T-helper 1 cell treated with Interleukin-12 subunit alpha and Interleukin-12 subunit beta and Interleukin-4 antibody, amounts not matched to agents 30 μg/mL and 1 μg/mL, for 36 hours (primary cell): ENCODE data around the gene CEACAM4.
"Not testable (repeated sequence)": the region's sequence is repeated elsewhere in the genome, so short reads cannot be mapped to it uniquely, and the experiment has no call there.

ENCODE experiments used
- H3K27ac Mint-ChIP-seq: one replicate; pipeline ENCODE4 v1.8.0; 2021; ENCODE audit warnings: mild to moderate bottlenecking, mixed read lengths
- H3K27me3 Mint-ChIP-seq: one replicate; pipeline ENCODE4 v1.8.0; 2021; ENCODE audit warnings: low read depth, mixed read lengths
- H3K36me3 Mint-ChIP-seq: one replicate; pipeline ENCODE4 v1.8.0; 2021; ENCODE audit warnings: low read depth, mixed read lengths
- H3K4me1 Mint-ChIP-seq: one replicate; pipeline ENCODE4 v1.8.0; 2021; ENCODE audit warnings: low read depth, mixed read lengths
- H3K4me3 Mint-ChIP-seq: one replicate; pipeline ENCODE4 v1.8.0; 2021; ENCODE audit warnings: mild to moderate bottlenecking, moderate library complexity, mixed read lengths
- H3K9me3 Mint-ChIP-seq: one replicate; pipeline ENCODE4 v1.8.0; 2021; ENCODE audit warnings: mixed read lengths

CEACAM4 gene

GRCh38 chr19:41584260-41584810, 42.5 kb downstream of the CEACAM4 start:
- no peak overlapping the region for H3K4me3 Mint-ChIP-seq
- no peaks in the 10 kb centered on the region for H3K4me1 Mint-ChIP-seq
- H3K9me3 Mint-ChIP-seq: peaks cover 37% of the 10 kb centered on the region
- peaks cover 57% of the 10 kb centered on the region for H3K36me3 Mint-ChIP-seq
- H3K27me3 Mint-ChIP-seq: no peaks in the 10 kb centered on the region
- no peak overlapping the region for H3K27ac Mint-ChIP-seq

DNA sequence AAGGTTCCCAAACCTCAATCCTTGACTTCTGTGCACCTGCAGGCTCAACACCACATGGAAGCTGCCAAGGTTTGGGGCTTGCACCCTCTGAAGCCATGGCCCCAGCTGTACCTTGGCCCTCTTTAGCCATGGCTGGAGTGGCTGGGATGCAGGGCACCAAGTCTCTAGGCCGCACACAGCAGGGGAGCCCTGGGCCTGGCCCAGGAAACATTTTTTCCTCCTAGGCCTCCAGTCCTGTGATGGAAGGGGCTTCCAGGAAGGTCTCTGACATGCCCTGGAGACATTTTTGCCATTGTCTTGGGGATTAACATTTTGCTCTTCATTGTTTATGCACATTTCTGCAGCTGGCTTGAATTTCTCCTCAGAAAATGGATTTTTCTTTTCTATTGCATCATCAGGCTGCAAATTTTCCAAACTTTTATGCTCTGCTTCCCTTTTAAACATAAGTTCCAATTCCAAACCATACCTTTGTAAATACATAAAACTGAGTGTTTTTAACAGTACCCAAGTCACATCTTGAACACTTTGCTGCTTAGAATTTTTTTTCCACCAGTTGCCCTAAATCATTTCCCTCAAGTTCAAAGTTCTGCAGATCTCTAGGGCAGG, 44.2 kb downstream of the CEACAM4 start:
- H3K4me3 Mint-ChIP-seq, H3K27ac Mint-ChIP-seq, H3K4me1 Mint-ChIP-seq, H3K27me3 Mint-ChIP-seq: not testable (repeated sequence)
- Mint-ChIP-seq H3K9me3 (peaks cover 37% of the 10 kb centered on the region), H3K36me3 (peaks cover 66% of the 10 kb centered on the region)

DNA sequence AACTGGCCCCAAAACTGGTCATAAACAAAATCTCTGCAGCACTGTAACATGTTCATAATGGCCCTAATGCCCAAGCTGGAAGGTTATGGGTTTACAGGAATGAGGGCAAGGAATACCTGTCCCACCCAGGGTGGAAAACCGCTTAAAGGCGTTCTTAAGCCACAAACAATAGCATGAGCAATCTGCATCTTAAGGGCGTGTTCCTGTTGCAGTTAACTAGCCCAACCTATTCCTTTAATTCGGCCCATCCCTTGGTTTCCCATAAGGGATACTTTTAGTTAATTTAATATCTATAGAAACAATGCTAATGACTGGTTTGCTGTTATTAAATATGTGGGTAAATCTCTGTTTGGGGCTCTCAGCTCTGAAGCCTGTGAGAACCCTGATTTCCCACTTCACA, 45.8 kb downstream of the CEACAM4 start:
- peaks cover 16% of the 10 kb centered on the region for H3K4me1 Mint-ChIP-seq
- peaks cover 37% of the 10 kb centered on the region for H3K9me3 Mint-ChIP-seq
- peaks cover 74% of the 10 kb centered on the region for H3K36me3 Mint-ChIP-seq
- not testable (repeated sequence) for H3K27me3 Mint-ChIP-seq, H3K4me3 Mint-ChIP-seq, H3K27ac Mint-ChIP-seq

- Mint-ChIP-seq H3K9me3 (peaks cover 37% of the 10 kb centered on the region), H3K4me3 (no peak overlapping the region), H3K36me3 (peaks cover 72% of the 10 kb centered on the region), H3K27ac (no peak overlapping the region), H3K4me1 (peaks cover 29% of the 10 kb centered on the region), H3K27me3 (no peaks in the 10 kb centered on the region)
Measured at GRCh38 chr19:41578886-41579285, 48.0 kb downstream of the CEACAM4 start.

GRCh38 chr19:41577833-41578232, 49.0 kb downstream of the CEACAM4 start:
- H3K4me1 Mint-ChIP-seq: peaks cover 32% of the 10 kb centered on the region
- no peaks in the 10 kb centered on the region for H3K27me3 Mint-ChIP-seq
- peaks cover 69% of the 10 kb centered on the region for H3K36me3 Mint-ChIP-seq
- H3K4me3 Mint-ChIP-seq: no peak overlapping the region
- H3K9me3 Mint-ChIP-seq: peaks cover 30% of the 10 kb centered on the region
- H3K27ac Mint-ChIP-seq: no peak overlapping the region

DNA sequence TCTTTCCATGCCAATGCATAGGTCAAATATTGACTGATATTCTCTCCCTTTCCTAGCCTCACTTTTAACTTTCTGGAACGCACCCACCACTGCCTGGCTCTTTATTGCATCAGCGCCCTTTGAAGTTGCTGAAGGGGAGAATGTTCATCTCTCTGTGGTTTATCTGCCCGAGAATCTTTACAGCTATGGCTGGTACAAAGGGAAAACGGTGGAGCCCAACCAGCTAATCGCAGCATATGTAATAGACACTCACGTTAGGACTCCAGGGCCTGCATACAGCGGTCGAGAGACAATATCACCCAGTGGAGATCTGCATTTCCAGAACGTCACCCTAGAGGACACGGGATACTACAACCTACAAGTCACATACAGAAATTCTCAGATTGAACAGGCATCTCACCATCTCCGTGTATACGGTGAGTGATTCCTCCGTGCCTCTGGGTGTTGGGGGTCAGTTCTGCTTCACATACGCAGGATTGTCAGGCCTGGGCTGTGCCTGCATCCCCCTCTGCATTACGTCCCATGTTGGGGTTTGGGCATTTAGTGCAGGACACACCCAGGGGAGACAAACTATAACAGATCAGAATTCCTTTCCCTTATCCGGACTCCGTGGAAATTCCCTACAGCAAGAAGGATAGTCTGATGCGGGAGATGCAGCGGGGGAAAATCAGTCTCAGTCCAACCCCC, 49.6 kb downstream of the CEACAM4 start:
- Mint-ChIP-seq H3K36me3 (peaks cover 64% of the 10 kb centered on the region), H3K4me1 (peaks cover 32% of the 10 kb centered on the region), H3K27me3 (no peaks in the 10 kb centered on the region), H3K27ac (peak overlapping the region; percentile 10), H3K9me3 (peaks cover 26% of the 10 kb centered on the region), H3K4me3 (no peak overlapping the region)

DNA sequence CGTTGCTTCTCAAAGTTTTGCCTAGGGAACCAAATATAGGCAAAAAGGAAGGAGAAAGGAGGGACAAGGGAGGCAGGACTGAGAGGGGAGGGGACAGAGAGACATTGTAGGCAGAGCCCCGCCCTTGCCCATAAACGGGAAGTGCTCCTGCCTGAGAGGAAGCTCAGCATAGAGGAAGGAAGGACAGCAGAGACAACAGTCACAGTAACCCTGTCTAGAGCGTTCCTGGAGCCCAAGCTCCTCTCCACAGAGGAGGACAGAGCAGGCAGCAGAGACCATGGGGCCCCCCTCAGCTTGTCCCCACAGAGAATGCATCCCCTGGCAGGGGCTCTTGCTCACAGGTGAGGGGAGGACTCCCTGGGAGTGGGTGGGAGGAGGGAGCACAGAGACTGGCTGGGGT, 50.9 kb downstream of the CEACAM4 start, which contains the start of gene CEACAM21:
CEACAM21 (plus strand) TSS at position 169 of the 400 bp plus-strand sequence; CDS start at position 278, 109 bp downstream.
- H3K27ac Mint-ChIP-seq: peak within 1 kb of the TSS; percentile 89
- peaks cover 53% of the 10 kb centered on the region for H3K36me3 Mint-ChIP-seq
- H3K9me3 Mint-ChIP-seq: peaks cover 13% of the 10 kb centered on the region
- H3K4me1 Mint-ChIP-seq: peaks cover 32% of the 10 kb centered on the region
- no peaks in the 10 kb centered on the region for H3K27me3 Mint-ChIP-seq
- H3K4me3 Mint-ChIP-seq: peak within 1 kb of the TSS; percentile 85

DNA sequence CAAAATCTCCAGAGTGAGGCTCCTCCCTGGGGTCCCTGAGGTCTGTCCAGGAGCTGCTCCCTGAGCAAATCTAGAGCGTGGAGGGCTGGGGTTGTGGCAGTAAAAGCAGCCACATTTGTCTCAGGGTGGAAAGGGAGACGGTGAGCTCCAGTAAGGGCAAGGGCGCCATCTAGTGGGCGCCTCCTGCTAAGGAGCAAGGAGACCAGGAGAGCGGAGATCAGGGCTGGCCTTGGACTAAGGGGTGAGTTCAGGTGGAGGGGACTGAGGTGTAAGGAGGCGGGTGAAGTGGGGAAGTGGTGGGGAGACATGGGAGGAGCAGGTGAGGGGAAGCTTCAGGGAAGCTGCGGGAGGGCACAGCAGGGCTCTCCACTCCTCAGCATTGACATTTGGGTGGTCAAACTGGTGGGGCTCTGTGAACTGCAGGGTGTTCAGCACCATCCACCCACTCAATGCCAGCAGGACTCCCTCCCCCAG, 56.2 kb downstream of the CEACAM4 start:
- Mint-ChIP-seq H3K9me3 (no peaks in the 10 kb centered on the region), H3K4me3 (no peak overlapping the region), H3K27me3 (peaks cover 2% of the 10 kb centered on the region), H3K27ac (no peak overlapping the region), H3K36me3 (peaks cover 33% of the 10 kb centered on the region), H3K4me1 (peaks cover 26% of the 10 kb centered on the region)

DNA sequence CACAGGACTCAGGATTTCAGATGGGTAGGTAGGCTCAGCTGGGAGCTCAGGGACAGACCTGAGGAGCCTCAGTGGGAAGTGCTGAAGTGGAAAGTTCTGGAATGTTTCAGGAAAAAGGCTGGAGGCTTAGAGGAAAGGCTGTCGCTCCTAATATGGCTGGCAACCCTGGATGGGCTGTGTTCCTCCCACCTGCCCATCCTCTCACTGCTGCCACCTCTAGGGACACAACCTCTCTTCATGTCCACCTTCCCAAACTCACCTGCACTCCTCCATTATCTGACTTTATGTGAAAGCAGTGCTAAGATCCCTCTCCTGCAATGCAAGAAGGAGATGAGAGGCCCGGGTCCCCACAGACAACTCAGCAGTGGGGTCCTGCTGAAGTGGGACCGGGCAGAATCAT, 56.7 kb downstream of the CEACAM4 start:
- Mint-ChIP-seq H3K4me3 (no peak overlapping the region), H3K27me3 (peaks cover 2% of the 10 kb centered on the region), H3K27ac (no peak overlapping the region), H3K9me3 (no peaks in the 10 kb centered on the region), H3K4me1 (peaks cover 24% of the 10 kb centered on the region), H3K36me3 (peaks cover 35% of the 10 kb centered on the region)

- peaks cover 2% of the 10 kb centered on the region for H3K27me3 Mint-ChIP-seq
- H3K27ac Mint-ChIP-seq: no peak overlapping the region
- H3K36me3 Mint-ChIP-seq: peaks cover 35% of the 10 kb centered on the region
- H3K9me3 Mint-ChIP-seq: no peaks in the 10 kb centered on the region
- peaks cover 22% of the 10 kb centered on the region for H3K4me1 Mint-ChIP-seq
- H3K4me3 Mint-ChIP-seq: no peak overlapping the region
Measured at GRCh38 chr19:41569481-41570150, 57.3 kb downstream of the CEACAM4 start.
